HepG2 (cell line): ENCODE results near the gene IYD. TPM values are rescaled to one million over a fixed set of nuclear protein-coding genes. Genes with fewer than 3 reads are reported as not detected.

Experiments
- ATAC-seq: fragments of 200-7000 bp; cut with Tn5 transposase; 3 replicates; pipeline ENCODE4 v1.9.1; 2020; ENCODE audit warnings: mild to moderate bottlenecking, moderate library complexity
- BruUV-seq: library from RNA; stranded (reverse); fragments of 400-500 nt; replicated peaks from 2 replicates; lab custom pipeline; 2021; lab: Mats Ljungman, UMichigan
- CTCF ChIA-PET: fragments of 300-600 bp; formaldehyde crosslinking; extraction: SDS; loops from one replicate; lab custom pipeline; 2021; ENCODE audit warnings: low total read pairs, inconsistent platforms, low intra/inter-chr PET ratio; lab: Yijun Ruan, JAX
- POLR2A ChIA-PET: fragments of 350-600 bp; sonication (Branson Sonifier 250); formaldehyde crosslinking; loops from one replicate; lab custom pipeline; 2020; ENCODE audit warnings: antibody characterized with exemption, inconsistent platforms; lab: Yijun Ruan, JAX
- DNase-seq: peaks from one replicate; pipeline ENCODE4 v3.0.0-alpha.2; 2015; ENCODE audit warnings: low spot score
- FAIRE-seq: peaks from 3 replicates; lab custom pipeline; 2011; peaks lifted over from hg19 to GRCh38; lab: Jason Lieb, UNC
- H2AFZ ChIP-seq: one replicate; pipeline ENCODE4 v1.6.1; 2011; ENCODE audit warnings: low read length, inconsistent platforms
- H3K27ac ChIP-seq: fragments of 300-600 bp; 3 replicates; pipeline ENCODE4 v1.8.0; 2011; ENCODE audit warnings: mixed run types, mild to moderate bottlenecking, mixed read lengths, low read length, inconsistent platforms; ENCODE audit not compliant: insufficient read depth; ENCODE audit errors: extremely low read length
- H3K27me3 ChIP-seq, 2 experiments: fragments of 200-600 bp in 1 of 2; 2 replicates in 1 of 2; 3 replicates in 1 of 2; pipeline versions ENCODE4 v1.6.0 to v1.8.0; 2011; ENCODE audit warnings: low read length in 2 of 2, mild to moderate bottlenecking in 2 of 2, moderate library complexity in 2 of 2, inconsistent platforms in 1 of 2; ENCODE audit not compliant: insufficient read depth in 2 of 2, control insufficient read depth in 1 of 2
- H3K36me3 ChIP-seq, 2 experiments: fragments of 200-600 bp in 1 of 2; replicated peaks in 1 of 2; 2 replicates in 1 of 2; 3 replicates in 1 of 2; pipeline versions ENCODE4 v1.5.1 to v1.8.0; 2011; ENCODE audit warnings: low read length in 2 of 2, inconsistent platforms in 1 of 2; ENCODE audit not compliant: insufficient read depth in 2 of 2, control insufficient read depth in 1 of 2
- H3K4me1 ChIP-seq: 2 replicates; pipeline ENCODE4 v1.5.1; 2012; ENCODE audit warnings: low read length, inconsistent platforms; ENCODE audit not compliant: insufficient read depth
- H3K4me2 ChIP-seq: 2 replicates; pipeline ENCODE4 v1.6.0; 2011; ENCODE audit warnings: low read depth, low read length, inconsistent platforms
- H3K4me3 ChIP-seq, 3 experiments: fragments of 200-600 bp in 1 of 3; sonication (generic), shearing (Covaris generic) in 1 of 3; replicated peaks in 1 of 3; 2 replicates each; pipeline ENCODE4 v1.5.1; 2011 to 2016; ENCODE audit warnings: low read length in 3 of 3, inconsistent platforms in 2 of 3, low read depth in 2 of 3, mild to moderate bottlenecking in 2 of 3, control low read depth in 1 of 3, mixed read lengths in 1 of 3; ENCODE audit not compliant: insufficient read depth in 1 of 3
- H3K79me2 ChIP-seq: one replicate; pipeline ENCODE4 v1.6.1; 2011; ENCODE audit warnings: low read length, inconsistent platforms; ENCODE audit not compliant: insufficient read depth
- H3K9ac ChIP-seq: 2 replicates; pipeline ENCODE4 v1.6.0; 2011; ENCODE audit warnings: mild to moderate bottlenecking, low read depth, low read length, inconsistent platforms; ENCODE audit not compliant: insufficient read depth
- H3K9me3 ChIP-seq: 2 replicates; pipeline ENCODE4 v1.5.1; 2012; ENCODE audit warnings: mild to moderate bottlenecking, low read length
- H4K20me1 ChIP-seq: 2 replicates; pipeline ENCODE4 v1.6.0; 2011; ENCODE audit warnings: inconsistent platforms, mild to moderate bottlenecking, low read length, moderate library complexity; ENCODE audit not compliant: insufficient read depth
- FOXA1 ChIP-seq, 2 experiments: fragments of 450-650 bp in 1 of 2; sonication (generic) in 1 of 2; formaldehyde crosslinking in 1 of 2; IDR thresholded peaks; 2 replicates each; pipeline versions ENCODE4 v1.4.0 to v1.6.1; 2016 to 2020; ENCODE audit warnings: missing genetic modification reagents in 1 of 2
- HOXD1 ChIP-seq: sonication (generic); formaldehyde crosslinking; IDR thresholded peaks from 2 replicates; pipeline ENCODE4 v1.5.0; 2020; ENCODE audit warnings: missing genetic modification reagents
- IRX3 ChIP-seq: sonication (generic); formaldehyde crosslinking; IDR thresholded peaks from 2 replicates; pipeline ENCODE4 v1.8.1; 2023; ENCODE audit warnings: mild to moderate bottlenecking, low read depth, missing genetic modification reagents, borderline replicate concordance
- MYNN ChIP-seq: sonication (generic); formaldehyde crosslinking; IDR thresholded peaks from 2 replicates; pipeline ENCODE4 v1.4.0; 2020; ENCODE audit warnings: mild to moderate bottlenecking, low read depth, missing genetic modification reagents
- NAIF1 ChIP-seq: sonication (generic); formaldehyde crosslinking; IDR thresholded peaks from 2 replicates; pipeline ENCODE4 v1.5.0; 2020; ENCODE audit warnings: mild to moderate bottlenecking, missing genetic modification reagents, borderline replicate concordance
- NR2F1 ChIP-seq, 2 experiments: fragments of 450-650 bp in 1 of 2; formaldehyde crosslinking in 1 of 2; IDR thresholded peaks; 2 replicates each; pipeline versions ENCODE4 v1.5.0 to v1.6.1; 2016 to 2020; ENCODE audit warnings: mild to moderate bottlenecking in 1 of 2, missing compliant biosample characterization in 1 of 2, missing genetic modification reagents in 1 of 2, moderate library complexity in 1 of 2
- POGK ChIP-seq: sonication (generic); formaldehyde crosslinking; conservative IDR thresholded peaks from 2 replicates; pipeline ENCODE4 v1.8.0; 2022; ENCODE audit warnings: mild to moderate bottlenecking, moderate library complexity, missing genetic modification reagents
- RARG ChIP-seq: sonication (generic); formaldehyde crosslinking; IDR thresholded peaks from 2 replicates; pipeline ENCODE4 v1.4.0; 2020; ENCODE audit warnings: low read depth, mild to moderate bottlenecking, missing genetic modification reagents
- RNF2 ChIP-seq: fragments of 450-650 bp; conservative IDR thresholded peaks from 2 replicates; pipeline ENCODE4 v1.6.1; 2016; ENCODE audit warnings: low read depth
- RXRA ChIP-seq: sonication (generic); formaldehyde crosslinking; IDR thresholded peaks from 2 replicates; pipeline ENCODE4 v1.5.1; 2020; ENCODE audit warnings: missing genetic modification reagents
- SMARCC2 ChIP-seq: fragments of 450-650 bp; IDR thresholded peaks from 2 replicates; pipeline ENCODE4 v1.6.1; 2017; ENCODE audit warnings: antibody characterized with exemption, mild to moderate bottlenecking
- TAF15 ChIP-seq: fragments of 200-400 bp; formaldehyde crosslinking; IDR thresholded peaks from one replicate; pipeline ENCODE4 v1.6.1; 2018; ENCODE audit warnings: mild to moderate bottlenecking, low read depth, low read length; ENCODE audit not compliant: poor library complexity, severe bottlenecking
- TARDBP ChIP-seq: sonication (generic); formaldehyde crosslinking; IDR thresholded peaks from 2 replicates; pipeline ENCODE4 v1.8.0; 2022; ENCODE audit warnings: mild to moderate bottlenecking, missing genetic modification reagents
- XRCC5 ChIP-seq: fragments of 200-400 bp; formaldehyde crosslinking; optimal IDR thresholded peaks from 2 replicates; pipeline ENCODE3; 2017; ENCODE audit warnings: mild to moderate bottlenecking, low read length
- ZFY ChIP-seq: sonication (generic); formaldehyde crosslinking; IDR thresholded peaks from 2 replicates; pipeline ENCODE4 v1.4.0; 2020; ENCODE audit warnings: missing genetic modification reagents
- ZNF224 ChIP-seq: sonication (generic); formaldehyde crosslinking; IDR thresholded peaks from 2 replicates; pipeline ENCODE4 v1.5.0; 2020; ENCODE audit warnings: mild to moderate bottlenecking, missing genetic modification reagents
- ZNF367 ChIP-seq: sonication (generic); formaldehyde crosslinking; IDR thresholded peaks from 2 replicates; pipeline ENCODE4 v1.4.0; 2020; ENCODE audit warnings: missing genetic modification reagents, borderline replicate concordance
- ZNF570 ChIP-seq: sonication (generic); formaldehyde crosslinking; IDR thresholded peaks from 2 replicates; pipeline ENCODE4 v1.4.0; 2020; ENCODE audit warnings: mild to moderate bottlenecking, missing genetic modification reagents, borderline replicate concordance
- WGBS: methylation state at CpG from one replicate; pipeline ENCODE4 v1.1.6; 2017; ENCODE audit warnings: low lambda C conversion rate; 5-methylcytosine and 5-hydroxymethylcytosine counted together
- in situ Hi-C: cut with HindIII; loops from 2 replicates; pipeline ENCODE4 v1.10.0; 2017; ENCODE audit warnings: low pct_unique_long_range_greater_than_20kb; ENCODE audit not compliant: extremely low pct_ligation_motif_present
- intact Hi-C: fragments of 100-400 bp; cut with micrococcal nuclease; formaldehyde crosslinking; loops from one replicate; pipeline ENCODE4 v1.10.0; 2022; ENCODE audit not compliant: unreplicated experiment
- polyA plus RNA-seq, 8 experiments: library from polyadenylated mRNA; depleted of rRNA in 3 of 8; stranded (reverse) in 7 of 8; unstranded in 1 of 8; fragments of >200 nt; fragmentation: Illumina TruSeq in 4 of 8; extraction: Trizol in 4 of 8; gene quantifications; 2 replicates each; pipeline versions ENCODE4 v1.2.1 to v1.2.3, GENCODE V29; 2011 to 2016; ENCODE audit warnings: low read depth in 4 of 8, missing spikeins in 1 of 8, mixed read lengths in 1 of 8; ENCODE audit not compliant: insufficient read depth in 1 of 8
- total RNA-seq, 5 experiments: library from RNA; depleted of rRNA; stranded (reverse); fragments of >200 nt; fragmentation: Illumina TruSeq; extraction: Trizol; gene quantifications; 2 replicates each; pipeline ENCODE4 v1.2.3, GENCODE V29; 2016; ENCODE audit warnings: low read depth in 1 of 5
- TF ChIP-seq, protein P1 (sequence below): sonication (generic); formaldehyde crosslinking; IDR thresholded peaks from 2 replicates; pipeline ENCODE4 v1.5.1; 2020; ENCODE audit warnings: mild to moderate bottlenecking, missing genetic modification reagents, borderline replicate concordance

IYD gene
- total and polyA plus RNA-seq, 2 of the 13 experiments (the other 11 are each of a cell fraction or from before 2014, with no cell fraction given): 0.01 to 0.46 TPM

DNA sequence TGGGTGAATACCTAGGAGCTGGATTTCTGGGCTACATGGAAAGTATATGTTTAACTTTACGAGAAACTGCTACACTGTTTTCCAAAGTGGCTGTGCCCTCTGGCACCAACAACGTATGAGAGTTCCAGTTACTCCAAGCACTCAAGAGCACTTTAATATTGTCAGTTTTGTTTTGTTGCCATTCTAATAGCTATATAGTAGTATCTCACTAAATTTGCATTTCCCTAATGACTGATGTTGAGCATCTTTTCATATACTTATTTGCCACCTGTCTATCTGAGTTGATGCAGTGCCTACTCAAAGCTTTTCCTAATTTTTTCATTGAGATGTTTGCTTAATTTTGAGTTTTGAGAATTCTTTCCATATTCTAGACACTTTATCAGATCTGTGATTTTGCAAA, 76.7 kb downstream of the IYD start:
- no peak overlapping the region for H3K27ac ChIP-seq
- no peak overlapping the region for H2AFZ ChIP-seq
- no peaks in the 10 kb centered on the region for H3K79me2 ChIP-seq
- TF ChIP-seq NAIF1 (CRISPR knock-in tag) (no peak), RARG (CRISPR knock-in tag) (no peak), TARDBP (CRISPR knock-in tag) (no peak), XRCC5 (no peak), POGK (CRISPR knock-in tag) (no peak), ZNF224 (CRISPR knock-in tag) (no peak), IRX3 (CRISPR knock-in tag) (no peak), SMARCC2 (no peak), MYNN (CRISPR knock-in tag) (no peak), NR2F1 (CRISPR knock-in tag; IDR thresholded peaks at IDR 0.05) (no peak), FOXA1 (IDR thresholded peaks at IDR 0.05) (no peak), FOXA1 (CRISPR knock-in tag; IDR thresholded peaks at IDR 0.05) (no peak), RXRA (CRISPR knock-in tag) (no peak), ZNF570 (no peak), ZFY (no peak), RNF2 (no peak), HOXD1 (CRISPR knock-in tag) (no peak), TAF15 (no peak), ZNF367 (CRISPR knock-in tag) (no peak)
- TF ChIP-seq, protein P1, sequence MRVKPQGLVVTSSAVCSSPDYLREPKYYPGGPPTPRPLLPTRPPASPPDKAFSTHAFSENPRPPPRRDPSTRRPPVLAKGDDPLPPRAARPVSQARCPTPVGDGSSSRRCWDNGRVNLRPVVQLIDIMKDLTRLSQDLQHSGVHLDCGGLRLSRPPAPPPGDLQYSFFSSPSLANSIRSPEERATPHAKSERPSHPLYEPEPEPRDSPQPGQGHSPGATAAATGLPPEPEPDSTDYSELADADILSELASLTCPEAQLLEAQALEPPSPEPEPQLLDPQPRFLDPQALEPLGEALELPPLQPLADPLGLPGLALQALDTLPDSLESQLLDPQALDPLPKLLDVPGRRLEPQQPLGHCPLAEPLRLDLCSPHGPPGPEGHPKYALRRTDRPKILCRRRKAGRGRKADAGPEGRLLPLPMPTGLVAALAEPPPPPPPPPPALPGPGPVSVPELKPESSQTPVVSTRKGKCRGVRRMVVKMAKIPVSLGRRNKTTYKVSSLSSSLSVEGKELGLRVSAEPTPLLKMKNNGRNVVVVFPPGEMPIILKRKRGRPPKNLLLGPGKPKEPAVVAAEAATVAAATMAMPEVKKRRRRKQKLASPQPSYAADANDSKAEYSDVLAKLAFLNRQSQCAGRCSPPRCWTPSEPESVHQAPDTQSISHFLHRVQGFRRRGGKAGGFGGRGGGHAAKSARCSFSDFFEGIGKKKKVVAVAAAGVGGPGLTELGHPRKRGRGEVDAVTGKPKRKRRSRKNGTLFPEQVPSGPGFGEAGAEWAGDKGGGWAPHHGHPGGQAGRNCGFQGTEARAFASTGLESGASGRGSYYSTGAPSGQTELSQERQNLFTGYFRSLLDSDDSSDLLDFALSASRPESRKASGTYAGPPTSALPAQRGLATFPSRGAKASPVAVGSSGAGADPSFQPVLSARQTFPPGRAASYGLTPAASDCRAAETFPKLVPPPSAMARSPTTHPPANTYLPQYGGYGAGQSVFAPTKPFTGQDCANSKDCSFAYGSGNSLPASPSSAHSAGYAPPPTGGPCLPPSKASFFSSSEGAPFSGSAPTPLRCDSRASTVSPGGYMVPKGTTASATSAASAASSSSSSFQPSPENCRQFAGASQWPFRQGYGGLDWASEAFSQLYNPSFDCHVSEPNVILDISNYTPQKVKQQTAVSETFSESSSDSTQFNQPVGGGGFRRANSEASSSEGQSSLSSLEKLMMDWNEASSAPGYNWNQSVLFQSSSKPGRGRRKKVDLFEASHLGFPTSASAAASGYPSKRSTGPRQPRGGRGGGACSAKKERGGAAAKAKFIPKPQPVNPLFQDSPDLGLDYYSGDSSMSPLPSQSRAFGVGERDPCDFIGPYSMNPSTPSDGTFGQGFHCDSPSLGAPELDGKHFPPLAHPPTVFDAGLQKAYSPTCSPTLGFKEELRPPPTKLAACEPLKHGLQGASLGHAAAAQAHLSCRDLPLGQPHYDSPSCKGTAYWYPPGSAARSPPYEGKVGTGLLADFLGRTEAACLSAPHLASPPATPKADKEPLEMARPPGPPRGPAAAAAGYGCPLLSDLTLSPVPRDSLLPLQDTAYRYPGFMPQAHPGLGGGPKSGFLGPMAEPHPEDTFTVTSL: no peak
- no peak for DNase-seq
- 13% methylated on average over 2 of the region's 2 CpGs for WGBS
- no peak overlapping the region for H3K9ac ChIP-seq
- H3K4me2 ChIP-seq: no peak overlapping the region
- H4K20me1 ChIP-seq: no peaks in the 10 kb centered on the region
- no peak for FAIRE-seq
- in situ Hi-C loops (no loop called here), intact Hi-C loops (no loop called here)
- H3K36me3 ChIP-seq: no peaks in the 10 kb centered on the region
- ChIA-PET POLR2A (no interaction called here), CTCF (no interaction called here)
- BruUV-seq: no TSS peak
- H3K4me1 ChIP-seq: no peaks in the 10 kb centered on the region
- H3K27me3 ChIP-seq: no peaks in the 10 kb centered on the region
- no peaks in the 10 kb centered on the region for H3K9me3 ChIP-seq
- no peak for ATAC-seq
- H3K4me3 ChIP-seq: no peak overlapping the region
